ENCODE measurements around the gene LRRC31. TPM values are rescaled to one million over a fixed set of nuclear protein-coding genes. Genes with fewer than 3 reads are reported as not detected.

Gene LRRC31
- total RNA-seq, 2 donors from 2014 or later = not detected

DNA sequence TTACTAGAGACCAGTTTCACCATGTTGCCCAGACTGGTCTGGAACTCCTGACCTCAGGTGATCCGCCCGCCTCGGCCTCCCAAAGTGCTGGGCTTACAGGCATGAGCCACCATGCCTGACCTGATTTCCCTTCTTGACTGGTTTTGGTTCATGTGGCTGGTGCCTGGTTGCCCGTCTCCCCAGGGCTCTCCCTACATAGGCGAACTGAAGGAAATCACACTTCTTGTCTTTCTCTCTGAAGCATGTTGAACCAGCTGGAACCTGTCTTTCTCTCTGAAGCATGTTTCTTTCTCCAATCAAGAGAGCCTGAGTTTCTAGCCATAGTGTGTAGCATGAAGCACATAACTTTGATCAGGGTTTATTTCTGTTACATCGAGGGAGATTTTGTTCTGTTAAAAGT, 25.3 kb upstream of the LRRC31 start:
- no peaks in the 10 kb centered on the region for H3K4me1 ChIP-seq (ENCODE audit: control insufficient read depth, insufficient read depth, low read length)
- H3K36me3 ChIP-seq (ENCODE audit: control insufficient read depth, insufficient read depth, low read length) = no peaks in the 10 kb centered on the region
- H3K27me3 ChIP-seq (ENCODE audit: control insufficient read depth, insufficient read depth, low read length, poor library complexity, severe bottlenecking) = no peaks in the 10 kb centered on the region
- H3K9me3 ChIP-seq (ENCODE audit: control insufficient read depth, low read length) = no peaks in the 10 kb centered on the region
- Mint-ChIP-seq H3K9me3 (peaks cover 3% of the 10 kb centered on the region), H3K27ac (no peak overlapping the region), H3K4me3 (no peak overlapping the region), H3K4me1 (no peaks in the 10 kb centered on the region), H3K36me3 (ENCODE audit: low read depth) (no peaks in the 10 kb centered on the region), H3K27me3 (ENCODE audit: insufficient read depth) (peaks cover 2% of the 10 kb centered on the region)
- TF ChIP-seq, protein P1, sequence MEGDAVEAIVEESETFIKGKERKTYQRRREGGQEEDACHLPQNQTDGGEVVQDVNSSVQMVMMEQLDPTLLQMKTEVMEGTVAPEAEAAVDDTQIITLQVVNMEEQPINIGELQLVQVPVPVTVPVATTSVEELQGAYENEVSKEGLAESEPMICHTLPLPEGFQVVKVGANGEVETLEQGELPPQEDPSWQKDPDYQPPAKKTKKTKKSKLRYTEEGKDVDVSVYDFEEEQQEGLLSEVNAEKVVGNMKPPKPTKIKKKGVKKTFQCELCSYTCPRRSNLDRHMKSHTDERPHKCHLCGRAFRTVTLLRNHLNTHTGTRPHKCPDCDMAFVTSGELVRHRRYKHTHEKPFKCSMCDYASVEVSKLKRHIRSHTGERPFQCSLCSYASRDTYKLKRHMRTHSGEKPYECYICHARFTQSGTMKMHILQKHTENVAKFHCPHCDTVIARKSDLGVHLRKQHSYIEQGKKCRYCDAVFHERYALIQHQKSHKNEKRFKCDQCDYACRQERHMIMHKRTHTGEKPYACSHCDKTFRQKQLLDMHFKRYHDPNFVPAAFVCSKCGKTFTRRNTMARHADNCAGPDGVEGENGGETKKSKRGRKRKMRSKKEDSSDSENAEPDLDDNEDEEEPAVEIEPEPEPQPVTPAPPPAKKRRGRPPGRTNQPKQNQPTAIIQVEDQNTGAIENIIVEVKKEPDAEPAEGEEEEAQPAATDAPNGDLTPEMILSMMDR (conservative IDR thresholded peaks at IDR 0.05) = no peak
- H3K27ac ChIP-seq (ENCODE audit: low read depth, low read length) = no peak overlapping the region
- WGBS, 2 experiments (ENCODE audit: insufficient coverage in 1 of 2, insufficient read length in 1 of 2) = 73 to 79% methylated on average over 5 to 6 of the region's 6 CpGs
- H3K4me3 ChIP-seq (ENCODE audit: low read length) = no peak overlapping the region
- no peak for DNase-seq
- H3K9ac ChIP-seq (ENCODE audit: extremely low read depth, low read length, poor library complexity, severe bottlenecking) = no peak overlapping the region

- Histone ChIP-seq H3K27ac (ENCODE audit: low read depth, low read length) (no peak overlapping the region), H3K27me3 (ENCODE audit: control insufficient read depth, insufficient read depth, low read length, poor library complexity, severe bottlenecking) (no peaks in the 10 kb centered on the region), H3K36me3 (ENCODE audit: control insufficient read depth, insufficient read depth, low read length) (no peaks in the 10 kb centered on the region), H3K9me3 (ENCODE audit: control insufficient read depth, low read length) (no peaks in the 10 kb centered on the region), H3K4me1 (ENCODE audit: control insufficient read depth, insufficient read depth, low read length) (no peaks in the 10 kb centered on the region), H3K9ac (ENCODE audit: extremely low read depth, low read length, poor library complexity, severe bottlenecking) (no peak overlapping the region), H3K4me3 (ENCODE audit: low read length) (no peak overlapping the region)
- H3K4me3 Mint-ChIP-seq = no peak overlapping the region
- no peaks in the 10 kb centered on the region for H3K36me3 Mint-ChIP-seq (ENCODE audit: low read depth)
- TF ChIP-seq, protein P1 (conservative IDR thresholded peaks at IDR 0.05) = no peak
- no peaks in the 10 kb centered on the region for H3K4me1 Mint-ChIP-seq
- H3K27me3 Mint-ChIP-seq (ENCODE audit: insufficient read depth) = no peaks in the 10 kb centered on the region
- 69 to 78% methylated on average over 5 to 7 of the region's 7 CpGs for WGBS, 2 experiments (ENCODE audit: insufficient coverage in 1 of 2, insufficient read length in 1 of 2)
- no peak for DNase-seq
- H3K9me3 Mint-ChIP-seq = no peaks in the 10 kb centered on the region
- H3K27ac Mint-ChIP-seq = no peak overlapping the region
These were observed 24.4 kb upstream of the LRRC31 start for GRCh38 chr3:169894110-169894509.

GRCh38 chr3:169891886-169892285, 22.2 kb upstream of the LRRC31 start:
- no peaks in the 10 kb centered on the region for H3K36me3 Mint-ChIP-seq (ENCODE audit: low read depth)
- no peak overlapping the region for H3K4me3 ChIP-seq (ENCODE audit: low read length)
- H3K9me3 Mint-ChIP-seq = no peaks in the 10 kb centered on the region
- no peaks in the 10 kb centered on the region for H3K4me1 Mint-ChIP-seq
- no peaks in the 10 kb centered on the region for H3K27me3 ChIP-seq (ENCODE audit: control insufficient read depth, insufficient read depth, low read length, poor library complexity, severe bottlenecking)
- TF ChIP-seq, protein P1 (conservative IDR thresholded peaks at IDR 0.05) = no peak
- H3K36me3 ChIP-seq (ENCODE audit: control insufficient read depth, insufficient read depth, low read length) = no peaks in the 10 kb centered on the region
- H3K4me1 ChIP-seq (ENCODE audit: control insufficient read depth, insufficient read depth, low read length) = no peaks in the 10 kb centered on the region
- no peak for DNase-seq
- no peak overlapping the region for H3K27ac Mint-ChIP-seq
- 86 to 94% methylated on average over 4 to 7 of the region's 7 CpGs for WGBS, 2 experiments (ENCODE audit: insufficient coverage in 1 of 2, insufficient read length in 1 of 2)
- H3K4me3 Mint-ChIP-seq = no peak overlapping the region
- no peak overlapping the region for H3K9ac ChIP-seq (ENCODE audit: extremely low read depth, low read length, poor library complexity, severe bottlenecking)
- H3K27ac ChIP-seq (ENCODE audit: low read depth, low read length) = no peak overlapping the region
- H3K9me3 ChIP-seq (ENCODE audit: control insufficient read depth, low read length) = no peaks in the 10 kb centered on the region
- no peaks in the 10 kb centered on the region for H3K27me3 Mint-ChIP-seq (ENCODE audit: insufficient read depth)

Measured in endodermal cell (in vitro differentiated cells).